ENCODE measurements around the gene ZNF235. TPM values are rescaled to one million over a fixed set of nuclear protein-coding genes. Genes with fewer than 3 reads are reported as not detected.

The ZNF235 gene
- total RNA-seq, 1 donor from 2014 or later = 11.2 TPM

DNA sequence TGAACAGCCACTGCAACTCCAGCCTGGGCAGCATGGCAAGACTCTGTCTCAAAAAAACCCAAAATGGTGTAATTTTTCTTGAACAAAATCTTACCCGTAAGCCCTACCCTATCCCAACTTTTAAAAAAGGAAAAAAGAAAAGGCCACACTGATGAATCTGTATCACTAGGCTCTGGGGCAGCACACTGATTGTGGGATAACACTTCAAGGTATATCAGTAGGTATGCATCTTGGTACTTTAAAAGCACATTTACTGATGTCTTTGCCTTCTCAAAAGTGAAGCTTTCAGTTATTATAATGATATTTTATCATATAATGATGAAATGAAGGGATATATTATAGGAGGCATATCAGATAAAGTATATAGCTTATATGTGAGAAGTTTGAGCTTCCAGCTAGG is 27.3 kb upstream of the ZNF235 start:
- no peaks in the 10 kb centered on the region for H3K4me1 Mint-ChIP-seq (ENCODE audit: unreplicated experiment)
- no peak overlapping the region for H3K4me3 Mint-ChIP-seq
- H3K36me3 Mint-ChIP-seq = peaks cover 85% of the 10 kb centered on the region
- TF ChIP-seq, protein P1, sequence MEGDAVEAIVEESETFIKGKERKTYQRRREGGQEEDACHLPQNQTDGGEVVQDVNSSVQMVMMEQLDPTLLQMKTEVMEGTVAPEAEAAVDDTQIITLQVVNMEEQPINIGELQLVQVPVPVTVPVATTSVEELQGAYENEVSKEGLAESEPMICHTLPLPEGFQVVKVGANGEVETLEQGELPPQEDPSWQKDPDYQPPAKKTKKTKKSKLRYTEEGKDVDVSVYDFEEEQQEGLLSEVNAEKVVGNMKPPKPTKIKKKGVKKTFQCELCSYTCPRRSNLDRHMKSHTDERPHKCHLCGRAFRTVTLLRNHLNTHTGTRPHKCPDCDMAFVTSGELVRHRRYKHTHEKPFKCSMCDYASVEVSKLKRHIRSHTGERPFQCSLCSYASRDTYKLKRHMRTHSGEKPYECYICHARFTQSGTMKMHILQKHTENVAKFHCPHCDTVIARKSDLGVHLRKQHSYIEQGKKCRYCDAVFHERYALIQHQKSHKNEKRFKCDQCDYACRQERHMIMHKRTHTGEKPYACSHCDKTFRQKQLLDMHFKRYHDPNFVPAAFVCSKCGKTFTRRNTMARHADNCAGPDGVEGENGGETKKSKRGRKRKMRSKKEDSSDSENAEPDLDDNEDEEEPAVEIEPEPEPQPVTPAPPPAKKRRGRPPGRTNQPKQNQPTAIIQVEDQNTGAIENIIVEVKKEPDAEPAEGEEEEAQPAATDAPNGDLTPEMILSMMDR (conservative IDR thresholded peaks at IDR 0.05) = no peak
- no peak for DNase-seq (ENCODE audit: extremely low spot score, unreplicated experiment)
- H3K27me3 Mint-ChIP-seq = no peaks in the 10 kb centered on the region
- H3K27ac Mint-ChIP-seq = no peak overlapping the region
- H3K9me3 Mint-ChIP-seq = peaks cover 31% of the 10 kb centered on the region

DNA sequence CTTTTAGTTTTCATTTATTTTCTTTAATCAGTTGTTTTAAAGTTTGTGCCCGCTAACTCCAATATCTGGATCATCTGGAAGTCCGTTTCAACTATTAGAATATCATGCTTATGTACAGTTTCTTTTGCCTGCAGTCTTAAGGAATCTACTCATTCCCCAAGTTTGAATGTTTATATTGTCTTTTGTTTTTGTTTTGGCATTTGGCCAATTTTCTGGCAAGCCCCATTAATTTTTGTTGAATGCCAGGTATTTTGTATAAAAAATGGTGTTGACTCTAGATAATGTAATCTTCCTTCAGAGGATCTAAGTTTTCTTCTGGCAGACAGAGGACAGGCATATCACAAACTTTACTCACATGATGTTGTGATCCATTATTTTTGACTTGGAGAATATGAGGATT is 11.1 kb upstream of the ZNF235 start:
- Mint-ChIP-seq H3K27me3 (no peaks in the 10 kb centered on the region), H3K9me3 (peaks cover 15% of the 10 kb centered on the region), H3K4me3 (no peak overlapping the region), H3K36me3 (peaks cover 7% of the 10 kb centered on the region), H3K27ac (no peak overlapping the region), H3K4me1 (ENCODE audit: unreplicated experiment) (no peaks in the 10 kb centered on the region)
- TF ChIP-seq, protein P1 (conservative IDR thresholded peaks at IDR 0.05) = no peak
- DNase-seq (ENCODE audit: extremely low spot score, unreplicated experiment) = no peak

DNA sequence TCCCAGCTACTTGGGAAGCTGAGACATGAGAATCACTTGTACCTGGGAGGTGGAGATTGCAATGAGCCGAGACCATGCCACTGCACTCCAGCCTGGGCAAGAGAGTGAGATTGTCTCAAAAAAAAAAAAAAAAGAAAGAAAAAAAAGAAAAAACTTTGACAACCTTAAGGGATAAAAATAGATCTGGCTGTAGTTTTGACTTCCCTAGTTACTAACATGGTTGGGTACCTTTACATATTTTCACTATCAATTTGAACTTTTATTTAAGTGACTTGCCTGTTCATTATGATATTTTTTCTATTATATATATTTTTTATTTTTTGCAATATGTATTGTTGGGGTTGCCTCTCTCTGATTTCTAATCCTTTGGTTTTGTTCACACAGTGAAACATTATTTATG is 8.4 kb upstream of the ZNF235 start:
- no peak overlapping the region for H3K4me3 Mint-ChIP-seq
- H3K9me3 Mint-ChIP-seq = no peaks in the 10 kb centered on the region
- no peak for DNase-seq (ENCODE audit: extremely low spot score, unreplicated experiment)
- TF ChIP-seq, protein P1 (conservative IDR thresholded peaks at IDR 0.05) = no peak
- H3K27me3 Mint-ChIP-seq = no peaks in the 10 kb centered on the region
- no peak overlapping the region for H3K27ac Mint-ChIP-seq
- peaks cover 11% of the 10 kb centered on the region for H3K36me3 Mint-ChIP-seq
- no peaks in the 10 kb centered on the region for H3K4me1 Mint-ChIP-seq (ENCODE audit: unreplicated experiment)

DNA sequence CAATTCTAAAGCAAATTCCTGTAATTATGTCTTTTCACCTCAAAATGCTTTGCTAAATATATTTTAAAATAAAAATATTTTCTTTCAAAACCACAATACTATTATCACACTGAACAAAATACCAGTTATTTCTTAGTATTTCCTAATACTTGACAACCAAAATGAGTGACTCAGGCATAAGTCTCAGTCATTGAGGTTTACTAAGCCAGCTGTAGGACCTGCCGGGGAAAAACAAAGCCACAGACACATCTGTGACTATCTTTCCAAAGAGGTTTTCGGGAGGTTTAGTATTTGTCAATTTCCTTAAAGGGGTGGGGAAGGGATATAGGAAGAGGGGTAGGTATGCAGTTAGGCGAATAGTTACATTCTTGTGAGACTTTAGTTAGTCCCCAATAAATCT is 3.2 kb upstream of the ZNF235 start:
- H3K4me1 Mint-ChIP-seq (ENCODE audit: unreplicated experiment) = peaks cover 8% of the 10 kb centered on the region
- H3K4me3 Mint-ChIP-seq = no peak overlapping the region
- H3K27ac Mint-ChIP-seq = no peak overlapping the region
- H3K9me3 Mint-ChIP-seq = no peaks in the 10 kb centered on the region
- no peaks in the 10 kb centered on the region for H3K27me3 Mint-ChIP-seq
- TF ChIP-seq, protein P1 (conservative IDR thresholded peaks at IDR 0.05) = no peak
- H3K36me3 Mint-ChIP-seq = peaks cover 3% of the 10 kb centered on the region
- DNase-seq (ENCODE audit: extremely low spot score, unreplicated experiment) = no peak

DNA sequence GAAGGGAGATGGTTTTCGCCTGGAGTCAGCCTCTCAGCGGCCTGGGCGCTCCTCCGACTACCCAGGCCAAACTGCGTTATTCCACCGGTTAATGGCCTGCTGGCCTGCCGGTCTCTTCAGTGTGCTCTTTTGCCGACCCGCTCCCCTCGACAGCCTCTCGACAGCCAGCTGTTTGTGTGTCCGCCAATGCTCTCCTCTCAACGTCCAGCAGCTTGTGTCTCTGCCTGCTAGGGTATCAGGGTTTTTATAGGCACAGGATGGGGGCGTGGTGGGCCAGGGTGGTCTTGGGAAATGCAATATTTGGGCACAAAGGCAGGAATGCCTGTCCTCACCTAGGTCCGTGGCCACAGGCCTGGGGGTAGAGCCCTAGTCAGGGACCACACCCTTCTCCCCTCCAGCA is 1.5 kb upstream of the ZNF235 start:
- Mint-ChIP-seq H3K4me3 (no peak overlapping the region), H3K4me1 (ENCODE audit: unreplicated experiment) (peaks cover 8% of the 10 kb centered on the region), H3K36me3 (peaks cover 8% of the 10 kb centered on the region), H3K27ac (no peak overlapping the region), H3K27me3 (no peaks in the 10 kb centered on the region), H3K9me3 (no peaks in the 10 kb centered on the region)
- TF ChIP-seq, protein P1 (conservative IDR thresholded peaks at IDR 0.05) = no peak
- no peak for DNase-seq (ENCODE audit: extremely low spot score, unreplicated experiment)

DNA sequence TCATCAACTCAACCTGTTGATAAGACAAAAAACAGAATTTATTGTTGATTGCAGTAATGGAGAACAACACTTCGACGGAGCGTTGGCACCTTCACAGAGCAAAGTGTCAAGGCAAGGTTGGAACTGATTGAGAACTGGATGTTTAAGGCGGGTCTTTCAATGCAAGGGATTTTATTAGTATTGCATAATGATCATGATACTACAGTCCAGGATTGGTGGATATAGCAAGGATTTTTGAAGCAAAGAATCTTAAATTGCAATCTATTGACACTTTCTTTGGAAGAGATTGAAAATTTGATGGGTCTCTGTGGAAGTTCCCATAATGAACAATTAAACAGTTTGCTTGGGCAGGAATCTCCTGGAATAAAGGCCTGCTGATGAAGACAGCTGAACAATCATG is 632 bp upstream of the ZNF235 start:
- Mint-ChIP-seq H3K4me3 (peak overlapping the region; percentile 95), H3K27me3 (no peaks in the 10 kb centered on the region), H3K27ac (no peak overlapping the region), H3K9me3 (no peaks in the 10 kb centered on the region), H3K36me3 (peaks cover 13% of the 10 kb centered on the region), H3K4me1 (ENCODE audit: unreplicated experiment) (peaks cover 8% of the 10 kb centered on the region)
- DNase-seq (ENCODE audit: extremely low spot score, unreplicated experiment) = no peak
- TF ChIP-seq, protein P1 (conservative IDR thresholded peaks at IDR 0.05) = no peak

Measured in type B pancreatic cell (in vitro differentiated cells).